Esophagus muscularis mucosa (tissue), 4 donors: ENCODE measurements around the gene PDGFB. TPM values are rescaled to one million over a fixed set of nuclear protein-coding genes. Genes with fewer than 3 reads are reported as not detected.

Experiments
- DNase-seq: peaks from one replicate; pipeline ENCODE4 v3.0.0-alpha.2; 2017; ENCODE audit errors: extremely low spot score
- H3K27ac ChIP-seq, 4 donors: fragments of 200-600 bp; sonication (generic); replicated peaks in 1 of 4; 1 replicate in 3 of 4; 2 replicates in 1 of 4; pipeline ENCODE4 v1.5.1; 2016 to 2019; ENCODE audit warnings: mild to moderate bottlenecking in 1 of 4
- H3K27me3 ChIP-seq, 4 donors: fragments of 200-600 bp; sonication (generic); one replicate each; pipeline versions ENCODE4 v1.5.1 to v1.6.0; 2016 to 2019
- H3K36me3 ChIP-seq, 4 donors: fragments of 200-600 bp; sonication (generic); one replicate each; pipeline ENCODE4 v1.5.1; 2016 to 2019
- H3K4me1 ChIP-seq, 4 donors: fragments of 200-600 bp; sonication (generic); one replicate each; pipeline ENCODE4 v1.5.1; 2016 to 2019
- H3K4me3 ChIP-seq, 4 donors: fragments of 200-600 bp; sonication (generic); 1 replicate in 2 of 4; 2 replicates in 2 of 4; pipeline ENCODE4 v1.5.1; 2016 to 2019; ENCODE audit warnings: mild to moderate bottlenecking in 4 of 4, moderate library complexity in 1 of 4
- H3K9me3 ChIP-seq, 4 donors: fragments of 200-600 bp; sonication (generic); 1 replicate in 3 of 4; 2 replicates in 1 of 4; pipeline ENCODE4 v1.5.1; 2016 to 2019
- EP300 ChIP-seq: sonication (generic); formaldehyde crosslinking; IDR thresholded peaks from one replicate; pipeline ENCODE4 v1.6.1; 2017; ENCODE audit warnings: antibody characterized with exemption
- POLR2A ChIP-seq: fragments of 450-650 bp; IDR thresholded peaks from one replicate; pipeline ENCODE4 v1.6.1; 2017; ENCODE audit warnings: antibody characterized with exemption, moderate library complexity, mild to moderate bottlenecking, low read depth
- POLR2AphosphoS5 ChIP-seq, 2 donors: sonication (generic); formaldehyde crosslinking; IDR thresholded peaks; one replicate each; pipeline ENCODE4 v1.6.1; 2017; ENCODE audit warnings: antibody characterized with exemption in 2 of 2
- WGBS: methylation state at CpG from one replicate; pipeline ENCODE4 v1.1.5; 2018; 5-methylcytosine and 5-hydroxymethylcytosine counted together
- intact Hi-C: fragments of 100-400 bp; cut with DNase I; formaldehyde crosslinking; loops from one replicate; pipeline ENCODE4 v1.15.1; 2023
- total RNA-seq, 4 donors: library from RNA; depleted of rRNA; stranded (reverse); fragments of >200 nt; gene quantifications; one replicate each; pipeline versions ENCODE4 v1.1.0 to v1.2.1, GENCODE V29; 2016
- TF ChIP-seq, protein P1 (sequence below), 3 experiments: fragments of 200-600 bp in 2 of 3; fragments of 450-650 bp in 1 of 3; sonication (generic) in 2 of 3; IDR thresholded peaks; one replicate each; pipeline ENCODE4 v1.5.1; 2017 to 2019; ENCODE audit warnings: antibody characterized with exemption in 3 of 3, mild to moderate bottlenecking in 2 of 3, moderate library complexity in 1 of 3

Gene PDGFB
- total RNA-seq, 4 donors from 2014 or later, result 12.3 to 25.4 (median 18.8) TPM

DNA sequence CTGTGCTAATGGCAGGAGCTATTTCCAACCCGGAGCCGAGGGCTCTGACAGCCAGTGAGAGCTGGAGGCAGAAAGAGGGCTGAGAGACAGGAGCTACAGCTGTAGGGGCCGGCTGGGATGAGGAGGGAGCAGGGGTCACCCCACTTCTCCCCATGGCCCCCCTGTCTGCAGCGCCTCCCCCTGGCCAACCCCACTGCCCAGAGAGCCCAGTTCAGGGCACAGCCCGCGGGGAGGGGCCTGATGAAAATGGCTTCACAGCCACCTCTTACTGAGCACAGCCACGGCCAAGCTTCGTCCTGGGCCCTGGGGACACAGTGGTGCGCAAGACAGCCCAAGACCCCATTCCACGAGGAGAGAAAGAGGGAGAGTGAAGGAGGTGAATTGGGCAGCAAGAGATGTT is 46.7 kb upstream of the PDGFB start:
- Histone ChIP-seq H3K27me3 (no peaks in the 10 kb centered on the region), H3K9me3 (no peaks in the 10 kb centered on the region), H3K27ac (peak overlapping the region; percentile 65 to 75 (median 74)), H3K36me3 (no peaks in the 10 kb centered on the region), H3K4me3 (no peak overlapping the region), H3K4me1 (peaks cover 31 to 35% (median 33%) of the 10 kb centered on the region in 4 donors)
- no peak for DNase-seq
- TF ChIP-seq, protein P1, sequence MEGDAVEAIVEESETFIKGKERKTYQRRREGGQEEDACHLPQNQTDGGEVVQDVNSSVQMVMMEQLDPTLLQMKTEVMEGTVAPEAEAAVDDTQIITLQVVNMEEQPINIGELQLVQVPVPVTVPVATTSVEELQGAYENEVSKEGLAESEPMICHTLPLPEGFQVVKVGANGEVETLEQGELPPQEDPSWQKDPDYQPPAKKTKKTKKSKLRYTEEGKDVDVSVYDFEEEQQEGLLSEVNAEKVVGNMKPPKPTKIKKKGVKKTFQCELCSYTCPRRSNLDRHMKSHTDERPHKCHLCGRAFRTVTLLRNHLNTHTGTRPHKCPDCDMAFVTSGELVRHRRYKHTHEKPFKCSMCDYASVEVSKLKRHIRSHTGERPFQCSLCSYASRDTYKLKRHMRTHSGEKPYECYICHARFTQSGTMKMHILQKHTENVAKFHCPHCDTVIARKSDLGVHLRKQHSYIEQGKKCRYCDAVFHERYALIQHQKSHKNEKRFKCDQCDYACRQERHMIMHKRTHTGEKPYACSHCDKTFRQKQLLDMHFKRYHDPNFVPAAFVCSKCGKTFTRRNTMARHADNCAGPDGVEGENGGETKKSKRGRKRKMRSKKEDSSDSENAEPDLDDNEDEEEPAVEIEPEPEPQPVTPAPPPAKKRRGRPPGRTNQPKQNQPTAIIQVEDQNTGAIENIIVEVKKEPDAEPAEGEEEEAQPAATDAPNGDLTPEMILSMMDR (IDR thresholded peaks at IDR 0.05), result no peak
- no peak for TF ChIP-seq POLR2A
- TF ChIP-seq POLR2AphosphoS5 (IDR thresholded peaks at IDR 0.05), result no peak
- no peak for TF ChIP-seq EP300
- intact Hi-C loops, result no loop called here
- WGBS, result 92% methylated on average over 10 of the region's 10 CpGs

DNA sequence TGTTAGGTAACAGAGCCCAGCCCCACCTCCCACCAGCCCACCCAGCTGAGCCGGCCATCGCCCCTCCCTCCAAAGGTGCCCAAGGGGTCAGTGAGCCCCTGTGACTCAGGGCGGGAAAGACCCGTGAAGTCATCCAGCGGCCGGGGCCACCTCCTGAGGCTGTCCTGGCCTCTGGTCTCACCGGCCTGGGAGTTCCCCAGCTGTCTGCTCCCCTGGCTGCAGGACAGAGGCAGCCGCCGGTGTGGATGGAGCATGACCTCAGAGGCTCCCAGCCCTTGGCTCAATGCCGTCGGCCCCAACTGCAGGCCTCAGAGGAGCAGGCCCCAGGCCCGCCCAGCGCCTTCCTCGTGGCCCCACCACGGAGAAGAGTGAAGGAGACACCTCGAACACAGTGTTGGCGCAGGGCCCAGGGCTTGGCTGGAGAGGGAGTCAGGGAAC is 46.0 kb upstream of the PDGFB start:
- TF ChIP-seq POLR2A (no peak), POLR2AphosphoS5 (IDR thresholded peaks at IDR 0.05) (peak in 1 of 2 donors; percentile 49)
- TF ChIP-seq, protein P1 (IDR thresholded peaks at IDR 0.05), result no peak
- Histone ChIP-seq H3K9me3 (no peaks in the 10 kb centered on the region), H3K4me1 (peaks cover 31 to 36% (median 32%) of the 10 kb centered on the region in 4 donors), H3K27me3 (no peaks in the 10 kb centered on the region), H3K36me3 (no peaks in the 10 kb centered on the region), H3K27ac (peak overlapping the region; percentile 55 to 75 (median 68)), H3K4me3 (no peak overlapping the region)
- DNase-seq, result no peak
- intact Hi-C loops, result no loop called here
- no CpG with 5 or more reads among the region's 17 CpGs for WGBS

DNA sequence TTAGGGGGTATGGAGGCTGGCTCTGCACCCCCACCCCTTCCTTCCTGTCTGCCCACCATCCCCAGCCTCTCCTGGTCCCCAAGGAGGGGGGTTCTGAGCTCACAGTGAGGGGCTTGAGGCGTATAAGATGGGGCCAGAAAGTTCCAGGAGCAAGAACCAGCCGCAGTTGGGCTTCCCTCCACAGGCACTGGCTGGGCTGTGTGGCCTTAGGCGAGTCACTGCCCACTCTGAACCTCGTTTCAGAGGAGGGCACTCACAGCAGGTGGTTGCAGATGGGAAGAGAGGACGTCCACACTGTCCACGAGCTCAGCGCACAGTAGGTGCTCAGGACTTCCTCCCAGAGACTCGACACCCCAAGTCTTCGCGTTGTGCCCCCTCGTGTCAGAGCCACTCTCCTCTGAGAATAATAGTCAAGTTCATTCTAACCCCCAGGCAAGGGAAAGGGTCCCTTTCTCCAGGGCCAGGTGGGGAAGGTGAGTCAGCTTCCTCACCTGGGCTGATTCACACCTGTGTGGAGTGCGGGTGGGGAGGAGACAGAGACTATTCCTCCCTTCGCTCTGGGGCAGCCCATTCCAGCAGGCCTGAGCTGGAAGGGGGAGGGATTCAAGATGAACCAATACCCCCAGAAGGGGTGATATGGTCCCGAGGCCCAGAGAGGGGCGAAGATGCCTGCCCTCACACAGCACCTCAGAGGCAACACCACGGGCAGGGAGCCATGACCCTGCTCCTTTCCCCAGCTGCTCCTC is 45.4 kb upstream of the PDGFB start:
- no peak for DNase-seq
- no peaks in the 10 kb centered on the region for H3K36me3 ChIP-seq
- 86% methylated on average over 13 of the region's 16 CpGs for WGBS
- intact Hi-C loops, result no loop called here
- no peaks in the 10 kb centered on the region for H3K27me3 ChIP-seq
- H3K4me3 ChIP-seq, result no peak overlapping the region
- H3K27ac ChIP-seq, result peak overlapping the region in 3 of 4 donors; percentile 65 to 75 (median 72)
- no peak for TF ChIP-seq POLR2A
- no peak for TF ChIP-seq POLR2AphosphoS5 (IDR thresholded peaks at IDR 0.05)
- TF ChIP-seq, protein P1 (IDR thresholded peaks at IDR 0.05), result no peak
- TF ChIP-seq EP300, result no peak
- peaks cover 31 to 36% (median 32%) of the 10 kb centered on the region in 4 donors for H3K4me1 ChIP-seq
- peaks cover 0 to 2% (median under 1%) of the 10 kb centered on the region in 4 donors for H3K9me3 ChIP-seq

DNA sequence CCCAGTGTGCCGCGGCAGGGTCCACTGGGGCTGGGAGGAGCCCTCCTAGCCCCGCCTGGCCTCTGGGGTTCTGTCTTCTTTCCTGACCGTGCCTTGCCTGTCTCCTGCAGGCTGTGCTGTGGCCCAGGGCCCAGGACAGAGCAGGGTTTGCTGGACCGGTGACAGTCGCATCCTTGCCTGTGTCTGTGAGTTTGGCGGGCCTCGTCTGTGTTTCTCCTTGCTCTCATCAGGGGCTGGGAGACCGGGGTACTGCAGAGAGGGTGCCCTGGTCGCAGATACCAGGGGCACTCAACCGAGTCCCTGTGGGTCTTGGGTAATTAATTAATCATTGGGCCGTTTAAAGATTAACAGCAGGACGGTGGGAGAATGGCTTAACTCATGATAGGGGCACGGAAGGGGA is 44.8 kb upstream of the PDGFB start:
- intact Hi-C loops, result no loop called here
- Histone ChIP-seq H3K4me3 (no peak overlapping the region), H3K36me3 (no peaks in the 10 kb centered on the region), H3K9me3 (peaks cover 0 to 7% (median 5%) of the 10 kb centered on the region in 4 donors), H3K4me1 (peaks cover 31 to 36% (median 32%) of the 10 kb centered on the region in 4 donors), H3K27me3 (no peaks in the 10 kb centered on the region), H3K27ac (no peak overlapping the region)
- DNase-seq, result no peak
- 76% methylated on average over 9 of the region's 14 CpGs for WGBS
- no peak for TF ChIP-seq POLR2AphosphoS5 (IDR thresholded peaks at IDR 0.05)
- no peak for TF ChIP-seq POLR2A
- TF ChIP-seq EP300, result no peak
- TF ChIP-seq, protein P1 (IDR thresholded peaks at IDR 0.05), result no peak
